Measurements from ENCODE around the gene TMEM269. TPM values are rescaled to one million over a fixed set of nuclear protein-coding genes. Genes with fewer than 3 reads are reported as not detected.
A peak's percentile ranks its signal among the peaks of the same experiment; 100 is the strongest.

Gene TMEM269
- total and polyA plus RNA-seq, 3 experiments from 2014 or later: 0.16 to 0.20 TPM; not detected in 1

DNA sequence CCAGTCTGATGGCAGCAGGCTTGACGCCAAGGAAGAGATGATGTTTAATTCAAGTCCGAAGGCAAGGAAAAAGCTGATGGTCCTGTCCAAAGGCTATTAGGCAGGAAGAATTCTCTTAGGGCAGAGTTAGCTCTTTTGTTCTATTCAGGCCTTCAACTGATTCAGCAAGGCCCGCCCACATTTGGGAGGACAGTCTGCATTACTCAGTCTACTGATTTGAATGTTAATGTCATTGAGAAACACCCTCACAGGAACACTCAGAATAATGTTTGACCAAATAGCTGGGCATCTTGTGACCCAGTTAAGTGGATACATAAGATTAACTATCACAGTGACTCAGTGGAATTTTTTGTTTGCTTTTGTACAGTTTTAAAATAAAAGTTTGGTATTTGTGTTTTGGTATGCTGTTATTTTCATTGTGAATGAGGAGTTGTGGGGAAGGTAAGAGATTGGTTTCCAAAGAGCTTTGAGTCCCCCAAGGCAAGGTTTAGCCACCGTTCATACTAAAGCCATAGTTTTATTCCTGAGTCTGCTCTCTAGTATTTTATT, 59.9 kb downstream of the TMEM269 start:
- H3K4me1 ChIP-seq (ENCODE audit: insufficient read depth, low read length): peaks cover 20% of the 10 kb centered on the region
- no peak overlapping the region for H3K27ac ChIP-seq (ENCODE audit: low read depth, low read length)
- DNase-seq: no peak
- Mint-ChIP-seq H3K4me1 (peaks cover 31 to 38% (median 35%) of the 10 kb centered on the region in 3 donors), H3K4me3 (peak overlapping the region in 1 of 7 donors; percentile 31), H3K9me3 (no peaks in the 10 kb centered on the region), H3K36me3 (peaks cover 0 to 20% (median 9%) of the 10 kb centered on the region in 3 donors), H3K27ac (peak overlapping the region in 1 of 8 donors; percentile 0), H3K27me3 (no peaks in the 10 kb centered on the region)
- no peak overlapping the region for H3K4me3 ChIP-seq (ENCODE audit: low read length)
- no peaks in the 10 kb centered on the region for H3K36me3 ChIP-seq (ENCODE audit: insufficient read depth, low read length)
- H3K27me3 ChIP-seq (ENCODE audit: insufficient read depth, low read length, poor library complexity, severe bottlenecking): no peaks in the 10 kb centered on the region
- CTCF ChIA-PET: interaction anchor here (1.2 kb wide), 1 partner anchor 21 kb away, joined by 3 read pairs; no protein-coding TSS in a partner anchor
- no peaks in the 10 kb centered on the region for H3K9me3 ChIP-seq (ENCODE audit: low read length)
- POLR2A ChIA-PET: no interaction called here

DNA sequence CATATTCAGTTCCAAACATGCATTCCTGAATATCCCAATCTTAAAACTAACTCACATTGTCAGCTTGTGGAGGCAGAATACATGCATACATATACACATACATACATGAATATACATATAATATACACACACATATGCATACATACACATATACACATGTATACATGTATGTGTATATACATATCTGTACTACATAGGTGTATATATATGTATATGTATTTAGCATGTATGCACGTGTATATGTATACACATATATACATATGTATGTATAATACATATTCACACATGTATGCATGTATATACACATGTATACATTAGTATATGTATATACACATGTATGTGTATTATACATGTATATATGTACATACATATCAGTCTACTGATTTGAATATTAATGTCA, 60.4 kb downstream of the TMEM269 start:
- Histone ChIP-seq H3K9me3 (ENCODE audit: low read length) (no peaks in the 10 kb centered on the region), H3K27ac (ENCODE audit: low read depth, low read length) (no peak overlapping the region), H3K4me1 (ENCODE audit: insufficient read depth, low read length) (peaks cover 20% of the 10 kb centered on the region), H3K4me3 (ENCODE audit: low read length) (no peak overlapping the region), H3K36me3 (ENCODE audit: insufficient read depth, low read length) (no peaks in the 10 kb centered on the region), H3K27me3 (ENCODE audit: insufficient read depth, low read length, poor library complexity, severe bottlenecking) (no peaks in the 10 kb centered on the region)
- Mint-ChIP-seq H3K36me3 (peaks cover 3 to 23% (median 12%) of the 10 kb centered on the region in 3 donors), H3K27me3 (no peaks in the 10 kb centered on the region), H3K9me3 (peaks cover 0 to 1% (median 0%) of the 10 kb centered on the region in 5 donors), H3K4me1 (peaks cover 34 to 42% (median 39%) of the 10 kb centered on the region in 3 donors), H3K4me3 (no peak overlapping the region), H3K27ac (no peak overlapping the region)
- POLR2A ChIA-PET: no interaction called here
- DNase-seq: no peak
- CTCF ChIA-PET: interaction anchor here (1.2 to 3.0 kb wide), 3 partner anchors 22 to 228 kb away, joined by 3 to 8 read pairs (median 3); no protein-coding TSS in a partner anchor

DNA sequence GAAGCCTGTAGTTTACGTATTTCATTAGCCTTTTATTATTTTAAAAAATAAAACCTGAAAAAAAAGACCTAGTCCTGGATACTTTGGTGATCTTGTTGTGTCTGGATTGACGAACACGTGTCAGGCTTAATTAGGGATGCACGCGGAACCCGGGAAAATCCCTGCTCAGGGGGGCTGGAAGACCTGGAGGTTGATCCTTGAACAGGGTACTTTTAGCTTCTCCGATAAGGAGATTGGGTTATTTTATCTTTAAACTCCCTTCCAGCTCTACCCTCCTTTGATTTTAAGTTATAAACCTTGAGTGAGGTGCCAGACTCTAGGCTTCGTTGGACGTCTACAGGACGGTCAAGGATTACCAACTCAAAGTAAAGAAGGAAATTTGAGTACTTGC, 61.1 kb downstream of the TMEM269 start:
- Histone ChIP-seq H3K4me3 (ENCODE audit: low read length) (peak overlapping the region; percentile 93), H3K36me3 (ENCODE audit: insufficient read depth, low read length) (peaks cover 3% of the 10 kb centered on the region), H3K9me3 (ENCODE audit: low read length) (no peaks in the 10 kb centered on the region), H3K27ac (ENCODE audit: low read depth, low read length) (peak overlapping the region; percentile 79), H3K4me1 (ENCODE audit: insufficient read depth, low read length) (peaks cover 20% of the 10 kb centered on the region), H3K27me3 (ENCODE audit: insufficient read depth, low read length, poor library complexity, severe bottlenecking) (no peaks in the 10 kb centered on the region)
- Mint-ChIP-seq H3K27me3 (no peaks in the 10 kb centered on the region), H3K4me3 (peak overlapping the region; percentile 91 to 98 (median 96)), H3K27ac (peak overlapping the region in 7 of 8 donors; percentile 66 to 97 (median 89)), H3K9me3 (peaks cover 0 to 1% (median 0%) of the 10 kb centered on the region in 5 donors), H3K4me1 (peaks cover 34 to 42% (median 39%) of the 10 kb centered on the region in 3 donors), H3K36me3 (peaks cover 8 to 28% (median 12%) of the 10 kb centered on the region in 3 donors)
- POLR2A ChIA-PET: interaction anchor here (0.7 to 2.0 kb wide), 5 partner anchors 23 to 164 kb away, joined by 3 to 18 read pairs (median 5); partner anchors contain the start of genes C1orf50, ERMAP, P3H1 and YBX1
- CTCF ChIA-PET: interaction anchor here (0.8 to 3.0 kb wide), 12 partner anchors 10 to 409 kb away, joined by 3 to 14 read pairs (median 5); partner anchors contain the start of genes C1orf50, ERMAP, P3H1 and SVBP
- DNase-seq: no peak

DNA sequence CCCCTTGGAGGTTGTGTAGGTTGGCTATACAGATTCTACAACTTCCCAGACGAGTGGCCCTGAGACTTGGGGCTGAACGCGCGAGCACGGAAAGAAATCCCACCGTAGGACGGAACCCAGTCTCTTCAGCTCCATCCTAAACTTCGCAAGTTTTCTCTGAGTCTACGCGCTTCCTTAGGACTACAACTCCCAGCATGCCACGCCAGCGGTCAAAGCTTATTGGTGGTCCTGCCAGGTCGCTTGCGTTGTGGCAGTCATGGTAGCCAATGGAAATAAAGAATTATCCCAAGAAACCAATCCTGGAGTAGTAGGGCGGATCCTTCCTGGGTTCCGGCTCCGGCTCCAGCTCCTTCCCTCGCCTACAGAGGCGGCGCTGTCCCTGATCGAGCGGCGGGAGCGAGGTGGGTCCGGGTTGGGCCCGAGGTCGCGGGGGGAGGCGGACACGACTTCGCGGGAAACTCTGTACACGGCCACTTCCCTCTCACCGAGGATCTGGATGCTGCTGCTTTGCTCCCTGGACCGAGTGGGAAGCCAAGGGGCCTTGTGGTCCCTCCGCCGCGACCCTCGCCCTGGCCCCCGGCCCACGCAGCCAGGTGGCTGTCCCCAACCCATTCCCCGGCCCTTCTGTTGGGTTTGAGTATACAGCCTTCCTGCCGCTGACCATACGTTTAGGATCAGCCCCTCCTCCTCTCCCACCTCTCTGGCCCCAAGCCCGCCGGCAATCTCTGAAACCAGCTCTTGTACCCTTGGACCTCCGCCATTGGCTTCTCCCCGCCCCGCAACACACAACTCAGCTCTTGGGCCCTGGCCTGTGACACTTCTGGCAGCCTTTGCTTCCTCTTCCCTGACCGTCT, 61.7 kb downstream of the TMEM269 start, which contains the start of gene ZNF691:
TSS of gene ZNF691 (plus strand) at position 357 of the 854 bp plus-strand sequence. CDS start 3,046 bp downstream, outside the sequence.
- Mint-ChIP-seq H3K27ac (peak within 1 kb of the TSS; percentile 66 to 97 (median 90)), H3K4me1 (peaks cover 34 to 42% (median 39%) of the 10 kb centered on the region in 3 donors), H3K9me3 (peaks cover 0 to 1% (median 0%) of the 10 kb centered on the region in 5 donors), H3K36me3 (peaks cover 12 to 35% (median 12%) of the 10 kb centered on the region in 3 donors), H3K27me3 (no peaks in the 10 kb centered on the region), H3K4me3 (peak within 1 kb of the TSS; percentile 91 to 98 (median 96))
- Histone ChIP-seq H3K27ac (ENCODE audit: low read depth, low read length) (peak within 1 kb of the TSS; percentile 79), H3K4me3 (ENCODE audit: low read length) (peak within 1 kb of the TSS; percentile 93), H3K4me1 (ENCODE audit: insufficient read depth, low read length) (peaks cover 20% of the 10 kb centered on the region), H3K27me3 (ENCODE audit: insufficient read depth, low read length, poor library complexity, severe bottlenecking) (no peaks in the 10 kb centered on the region), H3K9me3 (ENCODE audit: low read length) (no peaks in the 10 kb centered on the region), H3K36me3 (ENCODE audit: insufficient read depth, low read length) (peaks cover 10% of the 10 kb centered on the region)
- POLR2A ChIA-PET: interaction anchor here (0.5 to 2.0 kb wide), 8 partner anchors 24 to 254 kb away, joined by 3 to 18 read pairs (median 4); partner anchors contain the start of genes C1orf50, ERMAP, P3H1 and YBX1
- CTCF ChIA-PET: interaction anchor here (0.8 to 3.0 kb wide), 12 partner anchors 10 to 409 kb away, joined by 3 to 14 read pairs (median 5); partner anchors contain the start of genes C1orf50, ERMAP, P3H1 and SVBP
- DNase-seq: peak; percentile 81 to 92 (median 88)

DNA sequence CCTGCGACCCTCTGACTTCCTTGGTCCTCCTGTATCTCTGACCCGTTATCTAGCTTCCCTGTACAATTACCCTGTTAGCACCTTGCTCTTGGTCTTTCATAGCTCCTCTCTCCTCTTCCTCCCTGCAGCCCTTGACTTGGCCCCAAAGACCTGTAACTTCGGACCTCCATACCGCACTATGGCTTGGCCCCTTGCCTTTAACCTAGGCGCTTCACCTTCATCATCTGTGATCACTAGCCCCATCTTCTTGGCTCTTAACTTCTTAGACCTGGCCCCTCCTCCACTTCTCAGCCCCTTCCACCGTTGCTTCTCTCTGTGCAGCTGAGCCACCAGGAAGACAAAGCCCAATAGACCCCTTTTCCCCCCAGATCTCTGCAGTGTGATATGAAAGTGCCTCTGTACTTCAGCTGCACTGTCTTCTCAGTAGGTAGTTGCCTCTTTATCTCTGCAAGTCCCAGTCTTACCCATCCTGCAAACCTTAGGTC, 62.4 kb downstream of the TMEM269 start:
- H3K27me3 ChIP-seq (ENCODE audit: insufficient read depth, low read length, poor library complexity, severe bottlenecking): no peaks in the 10 kb centered on the region
- peak overlapping the region; percentile 93 for H3K4me3 ChIP-seq (ENCODE audit: low read length)
- DNase-seq: no peak
- H3K27ac ChIP-seq (ENCODE audit: low read depth, low read length): peak overlapping the region; percentile 79
- H3K36me3 Mint-ChIP-seq: peaks cover 12 to 39% (median 12%) of the 10 kb centered on the region in 3 donors
- H3K4me3 Mint-ChIP-seq: peak overlapping the region; percentile 91 to 98 (median 96)
- H3K9me3 ChIP-seq (ENCODE audit: low read length): no peaks in the 10 kb centered on the region
- peak overlapping the region; percentile 66 to 97 (median 90) for H3K27ac Mint-ChIP-seq
- H3K27me3 Mint-ChIP-seq: no peaks in the 10 kb centered on the region
- ChIA-PET POLR2A (interaction anchor here (0.6 to 2.0 kb wide), 4 partner anchors 31 to 253 kb away, joined by 3 to 18 read pairs (median 6); partner anchors contain the start of genes C1orf50, ERMAP and P3H1), CTCF (interaction anchor here (1.4 to 3.0 kb wide), 6 partner anchors 11 to 226 kb away, joined by 4 to 14 read pairs (median 7); partner anchors contain the start of genes C1orf50, ERMAP, P3H1 and SVBP)
- H3K4me1 Mint-ChIP-seq: peaks cover 34 to 42% (median 39%) of the 10 kb centered on the region in 3 donors
- peaks cover 20% of the 10 kb centered on the region for H3K4me1 ChIP-seq (ENCODE audit: insufficient read depth, low read length)
- H3K9me3 Mint-ChIP-seq: peaks cover 0 to 1% (median 0%) of the 10 kb centered on the region in 5 donors
- peaks cover 11% of the 10 kb centered on the region for H3K36me3 ChIP-seq (ENCODE audit: insufficient read depth, low read length)

DNA sequence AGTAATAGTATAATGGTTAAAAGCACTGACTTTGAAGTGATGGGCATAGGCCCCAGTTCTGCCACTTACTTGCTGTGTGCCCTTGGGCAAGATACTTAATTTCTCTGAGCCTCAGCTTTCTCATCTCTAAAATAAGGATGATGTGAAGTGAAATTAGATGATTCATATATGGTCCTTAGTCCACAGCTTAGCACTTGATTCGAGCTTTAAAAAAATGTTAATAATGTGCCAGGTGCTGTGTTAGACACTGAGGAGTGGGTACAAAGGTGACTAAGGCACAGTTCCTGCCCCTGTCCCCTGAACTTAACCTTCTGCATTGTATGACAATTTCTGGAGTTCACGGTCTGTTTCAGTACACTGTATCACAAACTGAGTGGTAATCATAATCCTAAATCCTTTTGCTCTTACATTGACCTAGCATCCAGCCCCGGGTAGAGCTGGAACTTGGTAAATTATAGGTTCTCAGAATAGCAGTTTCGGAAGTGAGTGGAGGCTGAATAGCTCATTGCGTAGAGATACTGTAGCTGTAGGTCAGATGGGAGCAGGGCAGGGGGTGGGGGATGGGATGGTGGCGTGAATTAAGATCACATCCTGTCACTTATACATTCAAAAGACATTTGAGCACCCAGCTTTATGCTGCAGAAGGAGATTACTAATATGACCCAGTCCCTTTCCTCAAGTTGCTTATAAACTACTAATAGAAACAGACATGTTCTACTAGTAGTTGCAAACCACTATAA, 63.1 kb downstream of the TMEM269 start:
- peaks cover 34 to 42% (median 39%) of the 10 kb centered on the region in 3 donors for H3K4me1 Mint-ChIP-seq
- Histone ChIP-seq H3K4me3 (ENCODE audit: low read length) (peak overlapping the region; percentile 93), H3K4me1 (ENCODE audit: insufficient read depth, low read length) (peaks cover 20% of the 10 kb centered on the region), H3K27me3 (ENCODE audit: insufficient read depth, low read length, poor library complexity, severe bottlenecking) (no peaks in the 10 kb centered on the region), H3K36me3 (ENCODE audit: insufficient read depth, low read length) (peaks cover 11% of the 10 kb centered on the region), H3K9me3 (ENCODE audit: low read length) (no peaks in the 10 kb centered on the region), H3K27ac (ENCODE audit: low read depth, low read length) (no peak overlapping the region)
- POLR2A ChIA-PET: interaction anchor here (2.0 kb wide), 1 partner anchor 32 kb away, joined by 7 read pairs; the partner anchor contains the start of gene ERMAP
- H3K27ac Mint-ChIP-seq: peak overlapping the region in 7 of 8 donors; percentile 29 to 91 (median 88)
- peak overlapping the region; percentile 91 to 98 (median 96) for H3K4me3 Mint-ChIP-seq
- DNase-seq: no peak
- peaks cover 12 to 42% (median 12%) of the 10 kb centered on the region in 3 donors for H3K36me3 Mint-ChIP-seq
- H3K9me3 Mint-ChIP-seq: peaks cover 0 to 1% (median 0%) of the 10 kb centered on the region in 5 donors
- CTCF ChIA-PET: interaction anchor here (0.9 to 3.0 kb wide), 4 partner anchors 10 to 225 kb away, joined by 3 to 14 read pairs (median 10); partner anchors contain the start of genes C1orf50, ERMAP, P3H1 and SVBP
- H3K27me3 Mint-ChIP-seq: no peaks in the 10 kb centered on the region

Data from CD8-positive, alpha-beta memory T cell (primary cell).